ENCODE data around the gene ZNF683. TPM values are rescaled to one million over a fixed set of nuclear protein-coding genes. Genes with fewer than 3 reads are reported as not detected.
A peak's percentile ranks its signal among the peaks of the same experiment; 100 is the strongest.

The ZNF683 gene
- total and polyA plus RNA-seq, 9 of the 15 experiments (the other 6 are each of a cell fraction or from before 2014, with no cell fraction given), result not detected

DNA sequence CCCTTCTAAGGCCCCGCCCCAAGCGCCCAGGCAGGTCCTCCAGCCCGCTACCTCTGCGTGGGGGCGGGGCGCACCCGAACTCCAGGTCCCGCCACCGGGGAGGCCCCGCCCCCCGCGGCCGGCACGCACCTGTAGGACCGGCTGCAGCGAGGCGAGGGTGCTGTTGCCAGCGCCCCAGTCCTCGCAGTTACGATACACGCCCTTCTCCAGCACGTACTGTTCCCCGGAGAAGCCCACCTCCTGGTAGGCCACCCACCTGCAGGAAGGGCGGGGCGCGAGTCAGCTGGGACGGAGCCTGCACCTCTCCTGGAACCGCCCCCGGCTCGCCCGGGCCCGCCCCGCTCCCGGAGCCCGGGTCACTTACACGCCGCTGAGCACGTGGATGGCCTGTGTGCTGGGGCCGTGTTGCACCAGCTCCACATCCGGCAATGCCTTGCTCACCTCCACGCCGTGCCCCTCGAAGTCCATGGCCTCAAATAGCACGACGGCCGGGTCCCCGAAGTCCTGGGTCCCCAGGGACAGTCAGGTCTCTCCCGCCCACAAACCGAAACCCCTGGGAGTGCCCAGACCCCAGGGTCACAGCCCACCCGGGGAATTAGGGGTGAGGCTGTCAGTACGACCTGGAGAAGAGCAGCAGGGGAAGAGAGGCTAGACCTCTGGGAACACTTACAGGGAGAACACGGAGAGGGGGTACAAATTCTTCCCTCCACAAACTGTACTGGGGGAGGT is 35.9 kb downstream of the ZNF683 start (continued):
- TF ChIP-seq YY1 (IDR thresholded peaks at IDR 0.05; ENCODE audit: borderline replicate concordance in 1 of 3, control insufficient read depth in 1 of 3, extremely low read depth in 1 of 3, insufficient read depth in 3 of 3, insufficient read length in 1 of 3, insufficient replicate concordance in 2 of 3, low read depth in 1 of 3, low read length in 2 of 3), result no peak
- no peak for TF ChIP-seq ZNF347 (CRISPR knock-in tag; IDR thresholded peaks at IDR 0.05; ENCODE audit: low read depth)
- TF ChIP-seq ZFP30 (CRISPR knock-in tag; IDR thresholded peaks at IDR 0.05; ENCODE audit: borderline replicate concordance), result 0 out of 2 replicates have a peak, but pooled peaks have one; percentile 12
- TF ChIP-seq, protein P1, sequence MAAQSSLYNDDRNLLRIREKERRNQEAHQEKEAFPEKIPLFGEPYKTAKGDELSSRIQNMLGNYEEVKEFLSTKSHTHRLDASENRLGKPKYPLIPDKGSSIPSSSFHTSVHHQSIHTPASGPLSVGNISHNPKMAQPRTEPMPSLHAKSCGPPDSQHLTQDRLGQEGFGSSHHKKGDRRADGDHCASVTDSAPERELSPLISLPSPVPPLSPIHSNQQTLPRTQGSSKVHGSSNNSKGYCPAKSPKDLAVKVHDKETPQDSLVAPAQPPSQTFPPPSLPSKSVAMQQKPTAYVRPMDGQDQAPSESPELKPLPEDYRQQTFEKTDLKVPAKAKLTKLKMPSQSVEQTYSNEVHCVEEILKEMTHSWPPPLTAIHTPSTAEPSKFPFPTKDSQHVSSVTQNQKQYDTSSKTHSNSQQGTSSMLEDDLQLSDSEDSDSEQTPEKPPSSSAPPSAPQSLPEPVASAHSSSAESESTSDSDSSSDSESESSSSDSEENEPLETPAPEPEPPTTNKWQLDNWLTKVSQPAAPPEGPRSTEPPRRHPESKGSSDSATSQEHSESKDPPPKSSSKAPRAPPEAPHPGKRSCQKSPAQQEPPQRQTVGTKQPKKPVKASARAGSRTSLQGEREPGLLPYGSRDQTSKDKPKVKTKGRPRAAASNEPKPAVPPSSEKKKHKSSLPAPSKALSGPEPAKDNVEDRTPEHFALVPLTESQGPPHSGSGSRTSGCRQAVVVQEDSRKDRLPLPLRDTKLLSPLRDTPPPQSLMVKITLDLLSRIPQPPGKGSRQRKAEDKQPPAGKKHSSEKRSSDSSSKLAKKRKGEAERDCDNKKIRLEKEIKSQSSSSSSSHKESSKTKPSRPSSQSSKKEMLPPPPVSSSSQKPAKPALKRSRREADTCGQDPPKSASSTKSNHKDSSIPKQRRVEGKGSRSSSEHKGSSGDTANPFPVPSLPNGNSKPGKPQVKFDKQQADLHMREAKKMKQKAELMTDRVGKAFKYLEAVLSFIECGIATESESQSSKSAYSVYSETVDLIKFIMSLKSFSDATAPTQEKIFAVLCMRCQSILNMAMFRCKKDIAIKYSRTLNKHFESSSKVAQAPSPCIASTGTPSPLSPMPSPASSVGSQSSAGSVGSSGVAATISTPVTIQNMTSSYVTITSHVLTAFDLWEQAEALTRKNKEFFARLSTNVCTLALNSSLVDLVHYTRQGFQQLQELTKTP (IDR thresholded peaks at IDR 0.05; ENCODE audit: low read depth in 1 of 2, partially characterized antibody in 2 of 2), result peak; percentile 67 to 85
- TF ChIP-seq ZNF274 (IDR thresholded peaks at IDR 0.05; ENCODE audit: borderline replicate concordance, low read depth, low read length), result no peak
